Suprapubic skin (tissue), 4 donors: Measurements from ENCODE around the gene CADPS. TPM values are rescaled to one million over a fixed set of nuclear protein-coding genes. Genes with fewer than 3 reads are reported as not detected.

ENCODE experiments used
- DNase-seq, 2 donors: peaks; one replicate each; pipeline ENCODE4 v3.0.0-alpha.2; 2019; ENCODE audit warnings: low spot score in 2 of 2
- H3K27ac ChIP-seq: fragments of 200-600 bp; sonication (generic); one replicate; pipeline ENCODE4 v1.5.1; 2019
- H3K27me3 ChIP-seq: fragments of 200-600 bp; sonication (generic); one replicate; pipeline ENCODE4 v1.5.1; 2019
- H3K36me3 ChIP-seq: fragments of 200-600 bp; sonication (generic); one replicate; pipeline ENCODE4 v1.5.1; 2019
- H3K4me1 ChIP-seq: fragments of 200-600 bp; sonication (generic); one replicate; pipeline ENCODE4 v1.5.1; 2019
- H3K4me3 ChIP-seq: fragments of 200-600 bp; sonication (generic); one replicate; pipeline ENCODE4 v1.5.1; 2019; ENCODE audit warnings: mild to moderate bottlenecking
- H3K9me3 ChIP-seq: fragments of 200-600 bp; sonication (generic); one replicate; pipeline ENCODE4 v1.5.1; 2019
- CTCF ChIP-seq, 2 donors: fragments of 200-600 bp in 1 of 2; fragments of 450-650 bp in 1 of 2; sonication (generic) in 1 of 2; IDR thresholded peaks; one replicate each; pipeline ENCODE4 v1.5.1; 2016 to 2019; ENCODE audit warnings: antibody characterized with exemption in 2 of 2, mild to moderate bottlenecking in 1 of 2, moderate library complexity in 1 of 2
- EP300 ChIP-seq: sonication (generic); formaldehyde crosslinking; IDR thresholded peaks from one replicate; pipeline ENCODE4 v1.6.1; 2017; ENCODE audit warnings: antibody characterized with exemption
- POLR2A ChIP-seq, 2 donors: fragments of 450-650 bp; IDR thresholded peaks; one replicate each; pipeline ENCODE4 v1.6.1; 2017; ENCODE audit warnings: antibody characterized with exemption in 2 of 2, mild to moderate bottlenecking in 2 of 2, moderate library complexity in 2 of 2
- POLR2AphosphoS5 ChIP-seq, 3 donors: sonication (generic); formaldehyde crosslinking; IDR thresholded peaks; one replicate each; pipeline ENCODE4 v1.6.1; 2017; ENCODE audit warnings: antibody characterized with exemption in 3 of 3
- WGBS: methylation state at CpG from one replicate; pipeline ENCODE4 v1.1.5; 2018; 5-methylcytosine and 5-hydroxymethylcytosine counted together
- total RNA-seq, 4 donors: library from RNA; depleted of rRNA; stranded (reverse); fragments of >200 nt; gene quantifications; one replicate each; pipeline ENCODE4 v1.1.0, GENCODE V29; 2016

CADPS gene
- total RNA-seq, 4 donors from 2014 or later = 0.57 to 3.8 (median 3.0) TPM

GRCh38 chr3:62503516-62503915, 371.7 kb downstream of the CADPS start:
- no peaks in the 10 kb centered on the region for H3K27me3 ChIP-seq
- H3K9me3 ChIP-seq = no peaks in the 10 kb centered on the region
- no peak for DNase-seq
- no peak overlapping the region for H3K4me3 ChIP-seq
- no peaks in the 10 kb centered on the region for H3K4me1 ChIP-seq
- H3K27ac ChIP-seq = no peak overlapping the region
- H3K36me3 ChIP-seq = no peaks in the 10 kb centered on the region
- WGBS = 60% methylated on average over 2 of the region's 2 CpGs
- TF ChIP-seq EP300 (no peak), POLR2A (IDR thresholded peaks at IDR 0.05) (no peak), CTCF (IDR thresholded peaks at IDR 0.05) (no peak), POLR2AphosphoS5 (IDR thresholded peaks at IDR 0.05) (no peak)

GRCh38 chr3:62502315-62503300, 372.6 kb downstream of the CADPS start:
- 71% methylated on average over 8 of the region's 8 CpGs for WGBS
- no peak for DNase-seq
- TF ChIP-seq EP300 (no peak), CTCF (IDR thresholded peaks at IDR 0.05) (no peak), POLR2A (IDR thresholded peaks at IDR 0.05) (no peak), POLR2AphosphoS5 (IDR thresholded peaks at IDR 0.05) (no peak)

GRCh38 chr3:62501289-62501668, 373.9 kb downstream of the CADPS start:
- no peaks in the 10 kb centered on the region for H3K27me3 ChIP-seq
- TF ChIP-seq POLR2AphosphoS5 (IDR thresholded peaks at IDR 0.05) (no peak), EP300 (no peak), CTCF (IDR thresholded peaks at IDR 0.05) (no peak), POLR2A (IDR thresholded peaks at IDR 0.05) (no peak)
- H3K9me3 ChIP-seq = no peaks in the 10 kb centered on the region
- H3K4me1 ChIP-seq = no peaks in the 10 kb centered on the region
- 85% methylated on average over 3 of the region's 3 CpGs for WGBS
- DNase-seq = no peak
- no peak overlapping the region for H3K27ac ChIP-seq
- H3K36me3 ChIP-seq = no peaks in the 10 kb centered on the region
- no peak overlapping the region for H3K4me3 ChIP-seq

More at GRCh38 chr3:62502315-62503300, 372.6 kb downstream of the CADPS start:
- Histone ChIP-seq H3K27me3 (no peaks in the 10 kb centered on the region), H3K27ac (no peak overlapping the region), H3K4me1 (no peaks in the 10 kb centered on the region), H3K36me3 (no peaks in the 10 kb centered on the region), H3K9me3 (no peaks in the 10 kb centered on the region), H3K4me3 (no peak overlapping the region)

GRCh38 chr3:62500556-62501288, 374.5 kb downstream of the CADPS start:
- WGBS = 66% methylated on average over 2 of the region's 2 CpGs
- DNase-seq = no peak
- no peaks in the 10 kb centered on the region for H3K4me1 ChIP-seq
- H3K4me3 ChIP-seq = no peak overlapping the region
- TF ChIP-seq POLR2AphosphoS5 (IDR thresholded peaks at IDR 0.05) = no peak
- TF ChIP-seq POLR2A (IDR thresholded peaks at IDR 0.05) = no peak
- no peak for TF ChIP-seq CTCF (IDR thresholded peaks at IDR 0.05)
- TF ChIP-seq EP300 = no peak
- no peaks in the 10 kb centered on the region for H3K9me3 ChIP-seq
- no peak overlapping the region for H3K27ac ChIP-seq
- H3K36me3 ChIP-seq = no peaks in the 10 kb centered on the region
- no peaks in the 10 kb centered on the region for H3K27me3 ChIP-seq

- no peak for DNase-seq
- Histone ChIP-seq H3K27me3 (no peaks in the 10 kb centered on the region), H3K9me3 (no peaks in the 10 kb centered on the region), H3K4me3 (no peak overlapping the region), H3K36me3 (no peaks in the 10 kb centered on the region), H3K27ac (no peak overlapping the region), H3K4me1 (no peaks in the 10 kb centered on the region)
- 55% methylated on average over 5 of the region's 5 CpGs for WGBS
- TF ChIP-seq EP300 (no peak), POLR2A (IDR thresholded peaks at IDR 0.05) (no peak), POLR2AphosphoS5 (IDR thresholded peaks at IDR 0.05) (no peak), CTCF (IDR thresholded peaks at IDR 0.05) (no peak)
These were observed 378.1 kb downstream of the CADPS start for GRCh38 chr3:62497156-62497555.
